ENCODE results near the gene GSTO1.

GSTO1 gene

GRCh38 chr10:104256335-104256961 is 1.8 kb downstream of the GSTO1 start:
- H3K27ac Mint-ChIP-seq, result peak overlapping the region; percentile 83 to 95 (median 93)
- no peaks in the 10 kb centered on the region for H3K27me3 Mint-ChIP-seq (ENCODE audit: low read depth)
- no peaks in the 10 kb centered on the region for H3K9me3 Mint-ChIP-seq
- peaks cover 29% of the 10 kb centered on the region for H3K36me3 Mint-ChIP-seq (ENCODE audit: low read depth)
- H3K4me3 Mint-ChIP-seq, result peak overlapping the region in 2 of 3 experiments; percentile 93 to 98
- TF ChIP-seq CTCF (IDR thresholded peaks at IDR 0.05; ENCODE audit: unreplicated experiment in 3 of 3), result no peak
- H3K4me1 Mint-ChIP-seq, result peaks cover 24% of the 10 kb centered on the region

DNA sequence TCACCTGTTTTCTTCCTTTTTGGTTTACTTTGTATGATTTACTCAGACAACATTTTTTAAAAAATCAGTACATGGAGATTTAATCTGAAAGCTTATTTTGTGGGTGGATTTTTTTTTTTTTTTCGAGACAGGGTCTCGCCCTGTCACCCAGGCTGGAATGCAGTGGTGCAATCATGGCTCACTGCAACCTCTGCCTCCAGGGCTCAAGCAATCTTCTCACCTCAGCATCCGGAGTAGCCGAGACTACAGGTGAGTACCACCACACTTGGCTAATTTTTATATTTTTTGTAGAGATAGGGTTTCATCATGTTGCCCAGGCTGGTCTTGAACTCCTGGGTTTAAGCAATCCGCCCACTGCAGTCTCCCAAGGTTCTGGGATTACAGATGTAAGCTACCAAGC is 2.5 kb downstream of the GSTO1 start:
- H3K36me3 Mint-ChIP-seq (ENCODE audit: low read depth), result peaks cover 29% of the 10 kb centered on the region
- no peak overlapping the region for H3K27ac Mint-ChIP-seq
- no peaks in the 10 kb centered on the region for H3K9me3 Mint-ChIP-seq
- TF ChIP-seq CTCF (IDR thresholded peaks at IDR 0.05; ENCODE audit: unreplicated experiment in 3 of 3), result no peak
- peak overlapping the region in 1 of 3 experiments; percentile 28 for H3K4me3 Mint-ChIP-seq
- H3K27me3 Mint-ChIP-seq (ENCODE audit: low read depth), result no peaks in the 10 kb centered on the region
- peaks cover 24% of the 10 kb centered on the region for H3K4me1 Mint-ChIP-seq

DNA sequence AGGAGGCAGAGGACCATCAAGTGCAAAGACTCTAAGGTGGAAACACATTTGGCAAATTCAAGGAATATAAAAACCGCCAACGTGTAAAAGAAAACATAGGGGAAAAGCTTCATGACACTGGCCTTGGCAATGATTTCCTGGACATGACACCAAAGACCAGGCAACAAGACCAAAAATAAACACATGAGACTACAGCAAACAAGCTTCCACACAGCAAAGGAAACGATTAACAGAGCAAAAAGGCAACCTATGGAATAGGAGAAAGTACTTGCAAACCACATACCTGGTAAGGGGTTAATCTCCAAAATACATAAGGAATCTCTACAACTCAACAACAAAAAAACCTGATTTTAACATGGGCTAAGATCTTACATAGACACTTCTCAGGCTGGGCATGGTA is 3.5 kb downstream of the GSTO1 start:
- Mint-ChIP-seq H3K9me3 (no peaks in the 10 kb centered on the region), H3K27ac (no peak overlapping the region), H3K36me3 (ENCODE audit: low read depth) (peaks cover 29% of the 10 kb centered on the region), H3K27me3 (ENCODE audit: low read depth) (no peaks in the 10 kb centered on the region), H3K4me3 (no peak overlapping the region), H3K4me1 (peaks cover 24% of the 10 kb centered on the region)
- TF ChIP-seq CTCF (IDR thresholded peaks at IDR 0.05; ENCODE audit: unreplicated experiment in 3 of 3), result no peak

- Mint-ChIP-seq H3K4me1 (peaks cover 17% of the 10 kb centered on the region), H3K36me3 (ENCODE audit: low read depth) (peaks cover 33% of the 10 kb centered on the region), H3K4me3 (no peak overlapping the region), H3K9me3 (no peaks in the 10 kb centered on the region), H3K27ac (peak overlapping the region in 2 of 3 experiments; percentile 57 to 81), H3K27me3 (ENCODE audit: low read depth) (no peaks in the 10 kb centered on the region)
- TF ChIP-seq CTCF (IDR thresholded peaks at IDR 0.05; ENCODE audit: unreplicated experiment in 3 of 3), result no peak
Measured at GRCh38 chr10:104259456-104259855, 4.8 kb downstream of the GSTO1 start.

DNA sequence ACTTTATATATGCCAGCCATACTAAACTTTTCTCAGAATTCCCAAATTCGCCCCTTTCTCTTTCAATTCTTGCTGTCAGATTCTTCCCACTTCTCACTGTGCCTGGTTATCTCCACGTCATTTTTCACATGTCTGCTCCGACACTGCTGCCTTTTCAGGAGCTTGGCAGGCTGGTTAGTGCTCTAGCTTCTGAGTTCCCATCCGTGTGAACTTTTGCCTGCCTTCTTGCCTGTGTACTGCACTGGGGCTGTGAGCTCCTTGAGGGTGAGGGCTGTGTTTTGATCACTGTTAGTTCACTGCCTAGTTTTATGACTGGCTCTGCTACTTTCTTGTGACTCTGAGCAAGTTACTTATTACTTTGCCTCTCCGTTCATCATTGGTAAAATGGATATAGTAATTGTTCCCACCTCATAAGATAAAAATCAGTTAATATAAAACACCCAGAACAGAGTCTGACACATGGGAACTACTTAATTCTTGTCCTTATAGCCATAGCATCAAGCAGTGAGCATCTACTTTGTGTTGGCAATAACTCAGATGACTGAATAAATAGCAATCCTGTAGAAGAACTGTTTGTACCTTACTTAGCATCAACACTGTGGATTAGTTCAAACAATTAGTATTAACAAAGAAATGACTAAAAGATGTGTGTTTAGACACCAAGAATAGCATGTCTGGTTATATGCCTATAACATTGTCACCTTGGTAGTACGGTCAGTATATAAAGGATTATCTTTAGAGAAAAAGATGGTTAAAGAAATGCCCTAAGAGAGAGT is 5.5 kb downstream of the GSTO1 start:
- Mint-ChIP-seq H3K4me1 (peaks cover 17% of the 10 kb centered on the region), H3K4me3 (peak overlapping the region in 2 of 3 experiments; percentile 11 to 37), H3K36me3 (ENCODE audit: low read depth) (peaks cover 33% of the 10 kb centered on the region), H3K27ac (peak overlapping the region; percentile 19 to 81 (median 57)), H3K27me3 (ENCODE audit: low read depth) (no peaks in the 10 kb centered on the region), H3K9me3 (no peaks in the 10 kb centered on the region)
- TF ChIP-seq CTCF (IDR thresholded peaks at IDR 0.05; ENCODE audit: unreplicated experiment in 3 of 3), result no peak
